ENCODE measurements around the gene CCNYL1.

Gene CCNYL1

DNA sequence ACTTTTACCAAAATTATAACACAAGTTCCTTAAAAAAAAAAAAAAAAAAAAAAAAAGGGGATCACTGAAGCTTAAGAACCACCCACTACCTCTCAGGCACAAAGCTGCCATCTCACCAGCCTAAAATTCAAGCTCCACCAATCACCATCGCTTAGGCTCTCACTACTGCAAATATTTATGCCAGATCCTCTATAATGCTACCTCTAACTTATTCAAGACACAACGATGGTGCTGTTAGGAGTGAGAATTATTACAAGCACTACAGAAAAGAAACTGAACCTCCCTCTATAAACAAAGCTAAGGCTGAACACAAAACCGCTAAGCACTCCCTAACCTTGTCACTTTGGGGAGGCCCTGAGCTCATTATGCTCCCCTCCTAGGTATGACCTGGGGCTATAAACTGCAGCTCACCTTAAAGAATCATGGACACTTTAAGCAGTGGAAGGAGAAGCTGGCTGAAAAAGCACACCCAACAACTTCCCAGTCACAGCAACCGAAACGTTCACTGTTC, 54.7 kb downstream of the CCNYL1 start:
- DNase-seq (ENCODE audit: low read depth) = no peak

DNA sequence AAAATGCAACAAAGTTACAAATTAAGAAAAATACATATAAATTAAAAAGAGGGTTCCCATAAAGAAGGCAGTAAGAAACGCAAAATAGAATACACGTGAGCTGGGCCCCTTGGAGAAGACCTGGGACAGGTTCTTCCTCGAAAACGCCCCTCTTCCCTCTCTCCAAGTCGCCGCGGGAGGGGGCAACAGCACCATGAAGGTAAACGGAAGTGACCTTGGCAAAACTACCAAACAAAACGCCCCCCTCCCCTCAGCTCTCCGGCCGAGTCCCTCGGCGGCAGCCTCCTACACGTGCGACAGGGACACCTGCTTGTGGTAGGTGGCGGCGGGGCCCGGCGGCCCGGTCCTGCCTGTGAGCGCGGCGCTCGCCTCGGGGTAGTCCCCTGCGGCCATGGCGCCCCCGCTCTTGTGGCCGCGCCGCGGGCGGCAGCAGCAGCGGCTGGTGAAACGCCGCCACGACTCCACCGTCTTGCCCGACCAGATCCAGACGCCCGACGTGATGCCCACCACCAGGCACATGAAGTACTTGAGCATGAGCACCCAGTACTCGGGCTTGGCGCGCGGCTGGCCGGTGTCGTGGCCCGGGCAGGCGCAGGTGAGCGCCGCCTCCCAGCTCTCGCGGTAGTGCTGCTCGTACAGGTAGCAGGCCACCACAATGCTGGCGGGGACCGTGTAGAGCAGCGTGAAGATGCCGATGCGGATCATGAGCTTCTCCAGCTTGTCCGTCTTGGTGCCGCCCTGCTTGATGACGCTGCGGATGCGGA, 55.4 kb downstream of the CCNYL1 start:
- no peak for DNase-seq (ENCODE audit: low read depth)

DNA sequence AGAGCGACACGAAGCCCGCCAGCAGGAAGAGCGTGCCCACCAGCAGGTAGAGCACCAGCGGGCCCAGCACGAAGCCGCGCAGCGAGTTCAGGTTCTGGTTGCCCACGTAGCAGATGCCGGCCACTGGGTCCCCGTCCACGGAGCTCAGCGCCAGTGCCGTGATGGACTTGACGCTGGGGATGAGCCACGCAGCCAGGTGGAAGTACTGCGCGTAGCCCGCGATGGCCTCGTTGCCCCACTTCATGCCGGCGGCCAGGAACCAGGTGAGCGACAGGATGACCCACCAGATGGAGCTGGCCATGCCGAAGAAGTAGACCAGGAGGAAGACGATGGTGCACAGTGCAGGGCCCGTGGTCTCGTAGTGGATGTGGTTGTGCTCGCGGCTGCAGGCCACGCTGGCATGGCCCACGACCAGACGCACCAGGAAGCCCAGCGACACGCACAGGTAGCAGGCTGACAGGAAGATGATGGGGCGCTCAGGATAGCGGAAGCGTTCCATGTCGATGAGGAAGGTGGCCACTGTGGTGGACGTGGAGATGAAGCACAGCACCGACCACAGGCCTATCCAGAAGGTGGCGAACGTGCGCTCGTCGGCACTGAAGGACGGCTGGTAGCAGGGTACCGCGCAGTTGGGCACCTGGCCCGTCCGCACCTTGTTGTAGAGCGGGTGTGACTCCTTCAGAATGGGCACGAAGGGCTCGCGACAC, 56.2 kb downstream of the CCNYL1 start:
- DNase-seq (ENCODE audit: low read depth) = no peak

DNA sequence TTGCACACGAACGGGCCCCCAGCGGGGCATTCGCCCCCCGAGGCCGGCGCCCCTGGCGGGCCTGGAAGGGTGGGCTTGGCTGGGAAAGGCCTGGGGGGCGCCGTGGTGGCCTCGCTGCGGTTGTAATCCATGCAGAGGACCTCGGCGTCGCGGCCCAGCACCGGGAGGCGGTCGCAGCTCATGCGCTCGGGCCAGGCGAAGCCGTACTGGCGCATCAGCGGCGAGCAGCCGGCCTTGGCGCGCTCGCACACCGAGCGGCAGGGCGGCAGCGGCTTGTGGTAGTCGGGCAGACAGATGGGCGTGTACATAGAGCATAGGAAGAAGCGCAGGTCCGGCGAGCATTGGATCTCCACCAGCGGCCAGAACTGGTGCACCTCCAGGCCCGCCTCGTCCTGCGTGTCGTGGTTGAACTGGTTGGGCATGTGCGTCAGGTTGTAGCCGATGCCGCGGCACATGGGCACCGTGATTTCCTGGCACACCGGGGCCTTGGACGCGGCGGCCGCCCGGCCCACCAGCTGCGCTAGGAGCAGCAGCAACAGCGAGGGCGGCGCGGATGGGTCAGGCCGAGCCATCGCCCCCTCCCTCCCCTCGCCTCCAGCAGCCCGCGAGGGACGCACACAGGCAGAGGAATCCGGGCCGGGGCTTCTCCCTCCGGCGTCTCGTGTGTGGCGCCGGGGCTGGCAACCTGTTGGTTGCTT, 56.9 kb downstream of the CCNYL1 start:
- no peak for DNase-seq (ENCODE audit: low read depth)

DNA sequence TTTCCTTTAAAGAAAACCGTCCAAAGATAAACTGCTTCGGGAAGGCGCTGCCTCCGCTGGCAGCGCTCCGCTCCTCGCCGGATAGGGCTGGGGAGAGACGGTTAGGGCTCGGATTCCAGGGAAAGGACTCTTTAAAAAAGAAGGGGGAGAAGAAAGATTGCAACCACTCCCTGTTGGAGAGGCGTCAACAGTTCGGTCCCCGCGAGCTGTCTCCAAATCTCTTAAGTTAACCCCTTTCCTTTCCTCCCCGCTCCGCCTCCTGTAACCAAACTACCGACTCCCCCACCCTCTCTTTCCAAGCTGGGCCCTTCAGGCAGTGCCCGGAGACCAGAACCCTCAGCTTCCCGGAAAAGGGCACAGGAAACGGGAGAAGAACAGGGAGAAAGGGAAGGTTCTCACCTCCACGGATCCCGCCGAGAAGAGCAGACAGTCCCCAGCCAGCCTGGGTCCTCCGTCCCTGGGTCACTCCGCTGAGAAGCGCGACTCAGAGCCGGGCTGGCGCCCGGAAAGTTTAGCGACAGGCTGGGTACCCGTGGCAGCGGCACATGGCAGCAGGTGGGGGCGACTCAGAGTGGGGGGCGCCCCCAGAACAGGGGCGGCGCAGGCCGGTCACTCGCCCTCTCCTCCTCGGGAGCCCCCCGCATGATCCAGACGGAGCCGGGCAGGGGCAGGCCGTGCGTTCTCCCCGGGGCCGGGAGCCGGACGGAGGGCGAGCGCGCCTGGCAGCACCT, 57.6 kb downstream of the CCNYL1 start:
- DNase-seq (ENCODE audit: low read depth) = no peak

DNA sequence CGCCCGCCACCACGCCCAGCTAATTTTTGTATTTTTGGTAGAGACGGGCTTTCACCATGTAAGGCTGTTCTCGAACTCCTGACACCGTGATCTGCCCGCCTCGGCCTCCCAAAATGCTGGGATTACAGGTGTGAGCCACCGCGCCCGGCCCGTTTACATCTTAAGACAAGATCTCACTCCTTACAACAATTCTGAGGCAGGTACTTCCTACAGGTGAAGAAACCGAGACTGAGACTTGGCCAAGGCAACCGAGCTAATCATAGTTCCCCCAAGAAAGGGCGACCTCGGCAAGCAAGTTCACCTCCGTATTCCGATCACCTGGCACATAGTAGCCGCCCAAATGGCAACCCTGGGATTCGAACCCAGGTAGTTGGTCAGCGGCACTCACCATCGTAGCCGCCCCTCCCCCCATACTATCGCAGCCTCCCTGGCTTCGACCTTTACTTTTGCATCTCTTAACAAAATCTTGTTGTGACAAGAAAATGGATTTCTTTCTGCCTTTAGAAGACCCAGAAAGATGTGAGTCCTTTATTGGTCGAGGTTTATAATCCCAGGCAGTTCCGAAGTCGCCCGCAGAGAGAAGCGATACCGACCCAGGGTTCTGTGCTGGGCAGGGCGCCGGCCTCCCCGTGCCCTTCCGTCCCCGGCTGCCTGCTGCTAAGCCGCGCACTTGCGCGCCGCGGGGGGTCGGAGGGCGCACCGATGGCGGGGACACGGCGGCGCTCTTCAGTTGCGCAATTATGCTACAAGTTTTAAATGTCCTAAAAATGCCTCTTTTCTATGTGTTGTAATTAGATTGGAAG, 59.4 kb downstream of the CCNYL1 start:
- no peak for DNase-seq (ENCODE audit: low read depth)

DNA sequence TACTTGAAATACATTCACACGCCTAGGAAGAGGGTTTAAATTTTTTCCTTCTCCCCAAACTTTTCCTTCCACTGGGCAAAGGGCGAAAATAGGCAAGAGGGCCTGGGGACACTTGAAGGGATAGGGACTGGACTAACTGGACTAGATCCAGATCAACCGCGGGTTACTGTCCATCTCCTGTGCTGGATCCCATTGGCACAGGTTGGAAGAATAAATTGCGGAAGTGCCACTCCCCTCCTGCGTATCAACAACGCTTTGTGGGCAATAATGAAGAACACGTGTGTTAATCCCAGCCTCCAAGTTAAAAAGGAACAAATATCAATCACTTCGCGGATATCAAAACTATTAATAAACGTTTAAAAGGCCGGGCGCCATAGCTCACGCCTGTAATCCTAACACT, 60.0 kb downstream of the CCNYL1 start:
- DNase-seq (ENCODE audit: low read depth) = no peak

DNA sequence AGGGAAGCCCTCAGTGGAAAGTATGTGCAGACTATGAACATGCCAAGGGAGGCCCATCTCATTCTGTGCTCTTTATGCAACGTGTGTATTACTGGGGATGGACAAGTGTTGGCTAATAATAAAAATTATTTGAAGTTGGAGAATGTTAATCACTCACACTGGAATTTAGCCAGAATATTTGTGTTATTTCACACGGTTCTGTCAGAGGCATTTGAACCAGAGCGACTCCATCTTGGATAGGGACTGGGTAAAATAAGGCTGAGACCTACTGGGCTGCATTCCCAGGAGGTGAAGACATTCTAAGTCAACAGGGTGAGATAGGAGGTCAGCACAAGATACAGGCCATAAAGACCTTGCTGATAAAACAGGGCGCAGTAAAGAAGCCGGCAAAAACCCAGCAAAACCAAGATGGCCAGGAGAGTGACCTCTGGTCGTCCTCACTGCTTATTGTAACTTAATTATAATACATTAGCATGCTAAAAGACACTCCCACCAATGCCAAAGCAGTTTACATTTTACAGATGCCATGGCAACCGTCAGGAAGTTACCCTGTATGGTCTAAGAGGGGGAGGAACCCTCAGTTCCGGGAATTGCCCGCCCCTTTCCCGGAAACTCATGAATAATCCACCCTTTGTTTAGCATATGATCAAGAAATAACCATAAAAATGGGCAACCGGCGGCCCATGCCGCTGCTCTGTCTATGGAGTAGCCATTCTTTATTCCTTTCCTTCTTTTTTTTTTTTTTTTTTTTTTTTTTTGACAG, 60.8 kb downstream of the CCNYL1 start:
- no peak for DNase-seq (ENCODE audit: low read depth)

DNA sequence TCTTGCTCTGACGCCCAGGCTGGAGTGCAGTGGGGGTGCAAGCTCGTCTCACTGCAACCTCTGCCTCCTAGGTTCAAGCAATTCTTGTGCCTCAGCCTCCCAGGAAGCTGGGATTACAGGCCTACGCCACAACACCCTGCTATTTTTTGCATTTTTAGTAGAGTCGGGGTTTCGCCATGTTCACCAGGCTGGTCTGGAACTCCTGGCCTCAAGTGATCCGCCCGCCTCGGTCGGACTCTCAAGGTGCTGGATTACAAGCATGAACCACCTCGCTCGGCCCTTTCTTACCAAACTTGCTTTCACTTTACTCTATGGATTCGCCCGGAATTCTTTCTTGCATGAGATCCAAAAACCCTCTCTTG, 61.4 kb downstream of the CCNYL1 start:
- no peak for DNase-seq (ENCODE audit: low read depth)

DNA sequence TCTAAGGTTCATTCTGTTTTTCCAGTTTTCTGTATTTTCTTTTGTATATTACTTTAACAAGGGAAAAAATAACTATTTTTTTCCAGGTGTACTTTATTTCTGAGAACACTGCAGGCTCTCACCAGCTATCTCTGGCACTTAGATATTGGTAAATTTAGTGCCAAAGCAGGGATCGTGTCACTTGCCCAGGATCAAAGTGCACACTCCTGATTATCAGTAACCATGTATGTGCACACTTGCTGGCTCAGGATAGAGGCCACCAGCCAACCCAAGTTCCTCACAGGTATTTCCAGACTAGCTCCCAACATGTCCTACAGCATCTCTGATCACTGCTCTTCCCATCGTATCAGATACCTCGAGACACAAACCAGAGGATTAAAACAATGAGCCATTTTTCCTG, 64.0 kb downstream of the CCNYL1 start:
- no peak for DNase-seq (ENCODE audit: low read depth)

DNA sequence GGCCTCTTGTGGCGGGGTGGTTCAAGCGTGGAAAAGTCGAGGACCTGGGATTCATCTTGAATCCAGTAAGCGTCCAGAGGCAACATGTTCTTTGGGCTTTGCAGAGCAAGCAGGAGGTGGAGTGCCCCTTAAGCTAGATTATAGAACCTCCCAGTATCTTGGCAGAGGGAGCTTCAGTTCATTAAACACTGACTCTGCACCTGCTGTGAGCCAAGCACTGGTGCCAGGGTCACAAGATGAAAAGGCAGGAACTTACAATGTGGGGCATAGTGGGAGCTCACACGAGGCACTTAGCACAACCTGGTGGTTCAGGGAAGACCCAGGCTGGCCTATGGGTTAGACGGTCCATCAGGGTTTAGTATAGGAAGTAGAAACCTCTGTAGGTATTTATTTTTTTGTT, 65.7 kb downstream of the CCNYL1 start:
- DNase-seq (ENCODE audit: low read depth) = no peak

DNA sequence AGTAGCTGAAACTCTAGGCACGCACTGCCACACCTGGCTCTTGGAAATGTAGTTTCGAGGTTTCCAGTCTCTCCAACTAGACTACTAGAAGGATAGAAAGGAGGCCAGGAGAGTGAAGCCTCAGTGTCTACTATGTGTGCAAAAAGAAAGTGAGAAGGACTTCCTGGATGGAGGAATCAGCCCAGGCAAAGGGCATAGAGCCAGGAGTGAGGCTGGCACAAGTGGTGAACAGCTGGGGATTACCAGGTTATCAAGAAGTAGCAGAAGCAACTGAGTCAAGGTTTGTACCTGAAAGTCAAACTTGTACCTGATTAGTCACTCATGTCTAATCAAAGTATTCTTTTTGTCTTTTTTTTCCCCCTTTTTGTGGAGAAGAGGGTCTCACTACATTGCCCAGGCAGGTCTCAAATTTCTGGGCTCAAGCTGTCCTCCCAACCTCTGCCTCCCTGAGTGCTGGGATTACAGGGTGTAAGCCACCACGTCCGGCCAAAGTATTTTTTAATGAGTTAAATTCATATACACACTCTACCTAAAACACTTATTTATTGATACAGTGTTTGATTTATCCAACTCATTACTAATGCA, 67.0 kb downstream of the CCNYL1 start:
- no peak for DNase-seq (ENCODE audit: low read depth)

DNA sequence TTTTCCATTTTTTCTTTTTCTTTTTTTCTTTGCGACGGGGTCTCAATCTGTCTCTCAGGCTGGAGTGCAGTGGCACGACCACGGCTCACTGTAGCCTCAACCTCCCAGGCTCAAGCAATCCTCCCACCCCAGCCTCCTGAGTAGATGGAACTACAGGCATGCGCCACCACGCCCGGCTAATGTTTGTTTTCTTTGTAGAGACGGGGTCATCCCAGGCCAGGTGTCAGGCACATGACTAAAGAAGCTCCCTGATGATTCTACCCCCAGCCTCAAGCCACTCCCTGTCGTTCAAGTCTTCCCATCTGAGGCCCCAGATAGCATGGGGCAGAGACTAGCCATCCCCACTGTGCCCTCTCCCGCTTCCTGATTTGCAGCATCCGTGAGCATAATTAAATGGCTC, 68.1 kb downstream of the CCNYL1 start:
- no peak for DNase-seq (ENCODE audit: low read depth)

DNA sequence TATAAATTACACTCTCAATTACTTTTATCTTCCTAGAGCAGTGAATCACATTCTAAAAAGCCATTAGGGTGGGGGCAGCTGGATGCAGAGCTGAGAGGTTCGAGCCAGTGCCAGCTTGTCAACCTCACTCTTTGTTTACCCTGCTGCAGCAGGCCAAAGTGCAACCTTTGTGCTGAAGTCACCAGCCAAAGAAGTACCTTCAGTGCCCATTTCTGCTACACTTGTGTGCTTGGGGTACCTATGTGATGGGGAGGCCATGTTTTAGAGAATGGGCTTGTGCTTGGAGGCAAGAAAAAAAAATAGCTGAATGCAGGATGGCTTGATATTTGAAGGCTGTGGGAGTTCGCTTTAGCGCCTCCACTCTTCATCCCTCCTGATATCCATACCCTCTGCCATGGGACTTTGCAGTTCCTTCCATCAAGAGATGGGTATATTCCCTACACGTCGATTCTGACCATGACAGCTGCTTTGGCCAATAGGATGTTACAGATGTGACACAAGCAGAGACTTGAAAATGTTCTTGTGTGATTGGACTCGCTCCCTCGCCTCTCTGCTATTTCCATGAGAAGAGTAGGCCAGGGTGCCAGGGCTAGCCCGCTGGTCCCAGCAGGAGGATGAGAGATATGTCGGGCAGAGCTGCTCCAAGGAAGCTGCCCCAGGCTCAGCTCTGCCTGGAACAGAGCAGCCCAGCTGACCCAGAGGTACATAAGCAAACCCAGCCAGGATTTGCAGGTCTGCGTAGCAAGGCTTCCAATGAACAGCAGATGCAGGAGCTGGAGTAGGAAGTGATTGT, 71.0 kb downstream of the CCNYL1 start:
- no peak for DNase-seq (ENCODE audit: low read depth)

DNA sequence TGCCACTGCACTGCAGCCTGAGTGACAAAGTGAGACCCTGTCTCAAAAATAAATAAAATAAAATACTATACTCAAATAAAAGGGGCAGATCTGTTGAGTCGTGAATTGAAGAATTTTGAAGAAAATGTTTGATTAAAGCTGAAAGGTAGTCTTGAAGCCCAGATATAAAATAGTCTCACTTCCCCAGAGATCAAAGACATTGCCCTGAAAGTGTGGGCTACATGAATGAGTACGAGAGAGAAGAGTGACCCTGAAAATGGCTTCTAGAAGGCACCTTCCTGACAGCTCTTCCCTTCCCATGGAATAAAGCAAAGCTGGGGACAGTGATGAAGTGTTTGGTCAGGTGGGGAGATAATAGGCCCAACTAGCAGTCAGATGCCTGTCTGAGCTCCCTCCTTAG, 72.1 kb downstream of the CCNYL1 start:
- DNase-seq (ENCODE audit: low read depth) = no peak

DNA sequence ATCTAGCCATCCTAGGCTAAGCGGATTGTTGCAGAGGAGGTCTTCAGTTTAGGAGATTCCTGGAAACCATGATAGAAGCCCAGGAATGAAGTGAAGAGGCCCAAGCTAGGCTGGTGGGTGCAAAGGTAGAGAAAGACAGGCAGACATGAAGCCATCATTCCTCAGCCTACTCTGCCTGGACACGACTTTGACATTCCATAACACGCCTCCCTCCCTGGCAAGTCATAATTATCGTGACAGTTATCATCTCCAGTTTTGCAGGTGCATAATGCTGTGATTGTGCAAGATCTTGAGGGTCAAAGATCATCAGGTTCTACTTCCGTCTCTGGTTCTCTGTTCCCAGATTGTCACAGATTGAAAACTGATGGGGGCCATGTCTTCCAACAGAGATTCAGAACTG, 73.5 kb downstream of the CCNYL1 start:
- no peak for DNase-seq (ENCODE audit: low read depth)

DNA sequence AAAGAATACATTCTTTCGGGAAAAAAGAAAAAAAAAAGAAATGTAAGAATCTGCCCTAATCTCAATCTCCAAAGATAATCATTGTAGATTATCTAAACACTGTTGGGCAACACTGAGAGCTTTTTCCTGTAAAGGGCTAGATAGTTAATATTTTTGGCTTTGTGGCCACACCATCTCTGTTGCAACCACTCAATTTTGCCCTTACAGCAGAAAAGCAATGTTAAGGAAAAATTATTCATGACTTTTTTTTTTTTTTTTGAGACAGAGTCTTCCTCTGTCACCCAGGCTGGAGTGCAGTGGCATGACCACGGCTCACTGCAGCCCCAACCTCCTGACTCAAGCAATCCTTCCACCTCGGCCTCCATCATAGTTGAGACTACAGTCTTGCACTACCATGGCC, 75.6 kb downstream of the CCNYL1 start:
- no peak for DNase-seq (ENCODE audit: low read depth)

DNA sequence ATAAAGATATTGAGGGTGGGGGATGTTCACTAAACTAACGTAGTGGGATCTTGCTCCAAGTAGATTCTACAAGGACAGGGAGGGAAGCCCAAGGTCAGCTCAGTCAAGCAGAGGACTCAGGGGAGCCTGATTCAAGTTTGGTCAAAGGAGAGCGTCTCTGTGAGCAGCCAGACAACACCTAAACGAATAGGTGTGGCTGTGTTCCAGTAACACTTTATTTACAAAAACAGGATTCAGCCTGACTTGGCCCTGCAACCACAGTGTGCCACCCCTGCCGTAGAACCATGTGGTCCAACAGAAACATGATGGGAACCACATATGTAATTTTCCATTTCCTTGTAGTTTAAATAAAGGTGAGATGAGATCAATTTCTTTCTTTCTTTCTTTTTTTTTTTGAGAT, 76.4 kb downstream of the CCNYL1 start:
- DNase-seq (ENCODE audit: low read depth) = no peak

DNA sequence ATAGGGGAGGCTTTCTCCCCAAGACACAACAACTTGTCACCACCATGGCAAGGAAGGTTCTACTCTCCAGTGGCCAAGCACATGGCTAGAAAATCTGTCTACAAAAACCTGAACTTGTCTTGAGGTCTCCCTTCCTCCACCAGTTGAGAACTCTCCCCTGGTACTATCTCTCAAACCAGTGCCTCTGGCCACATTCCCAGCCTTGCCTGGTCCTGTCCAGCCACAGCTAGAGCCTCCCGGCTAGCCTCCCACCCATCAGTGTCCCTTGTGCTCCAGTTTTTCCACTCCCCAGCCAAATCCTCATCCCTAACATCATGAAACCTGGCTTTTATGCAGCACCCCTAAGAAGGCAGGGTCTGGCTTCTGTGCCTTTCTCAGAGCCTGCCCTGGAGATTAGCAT, 79.5 kb downstream of the CCNYL1 start:
- DNase-seq (ENCODE audit: low read depth) = no peak

All from GM04504 (cell line).